Measurements from ENCODE around the gene CHCHD6. TPM values are rescaled to one million over a fixed set of nuclear protein-coding genes. Genes with fewer than 3 reads are reported as not detected.

The CHCHD6 gene
- total RNA-seq, 1 experiment from 2014 or later, result 47.7 TPM

DNA sequence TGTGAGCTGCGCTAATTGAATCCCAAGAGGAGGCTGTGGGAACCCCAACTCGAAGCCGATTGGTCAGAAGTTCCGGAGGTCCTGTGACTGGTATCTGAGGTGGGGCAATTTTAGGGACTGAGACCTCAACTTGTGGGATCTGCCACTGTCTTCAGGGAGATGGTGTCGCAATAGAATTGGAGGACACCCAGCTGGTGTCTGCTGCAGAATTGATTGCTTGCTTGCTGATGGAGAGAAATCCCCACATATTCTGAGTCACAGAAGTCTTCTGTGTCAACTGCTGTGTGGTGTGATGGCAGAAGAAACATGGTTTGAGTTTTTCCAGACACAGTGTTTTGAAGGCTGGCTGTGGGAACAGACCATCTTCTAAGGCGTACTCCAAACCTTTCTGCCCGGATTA lies 179.2 kb downstream of the CHCHD6 start:
- no peak for DNase-seq
- H3K79me2 ChIP-seq (ENCODE audit: low read depth), result no peaks in the 10 kb centered on the region
- no peaks in the 10 kb centered on the region for H3K4me1 ChIP-seq (replicated peaks; ENCODE audit: insufficient read depth)
- no peaks in the 10 kb centered on the region for H4K20me1 ChIP-seq (ENCODE audit: insufficient read depth)
- BruUV-seq (replicated peaks), result no TSS peak
- no peak overlapping the region for H3K4me2 ChIP-seq
- no peaks in the 10 kb centered on the region for H3K9me3 ChIP-seq (ENCODE audit: insufficient read depth, low read depth)
- no peaks in the 10 kb centered on the region for H3K36me3 ChIP-seq (ENCODE audit: low read depth)
- H2AFZ ChIP-seq, result no peak overlapping the region
- no peak for TF ChIP-seq EZH2 (IDR thresholded peaks at IDR 0.05; ENCODE audit: low read depth)
- TF ChIP-seq, protein P1, sequence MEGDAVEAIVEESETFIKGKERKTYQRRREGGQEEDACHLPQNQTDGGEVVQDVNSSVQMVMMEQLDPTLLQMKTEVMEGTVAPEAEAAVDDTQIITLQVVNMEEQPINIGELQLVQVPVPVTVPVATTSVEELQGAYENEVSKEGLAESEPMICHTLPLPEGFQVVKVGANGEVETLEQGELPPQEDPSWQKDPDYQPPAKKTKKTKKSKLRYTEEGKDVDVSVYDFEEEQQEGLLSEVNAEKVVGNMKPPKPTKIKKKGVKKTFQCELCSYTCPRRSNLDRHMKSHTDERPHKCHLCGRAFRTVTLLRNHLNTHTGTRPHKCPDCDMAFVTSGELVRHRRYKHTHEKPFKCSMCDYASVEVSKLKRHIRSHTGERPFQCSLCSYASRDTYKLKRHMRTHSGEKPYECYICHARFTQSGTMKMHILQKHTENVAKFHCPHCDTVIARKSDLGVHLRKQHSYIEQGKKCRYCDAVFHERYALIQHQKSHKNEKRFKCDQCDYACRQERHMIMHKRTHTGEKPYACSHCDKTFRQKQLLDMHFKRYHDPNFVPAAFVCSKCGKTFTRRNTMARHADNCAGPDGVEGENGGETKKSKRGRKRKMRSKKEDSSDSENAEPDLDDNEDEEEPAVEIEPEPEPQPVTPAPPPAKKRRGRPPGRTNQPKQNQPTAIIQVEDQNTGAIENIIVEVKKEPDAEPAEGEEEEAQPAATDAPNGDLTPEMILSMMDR (conservative IDR thresholded peaks at IDR 0.05), result no peak
- intact Hi-C loops (cut with micrococcal nuclease; ENCODE audit: unreplicated experiment), result no loop called here
- H3K27me3 ChIP-seq (ENCODE audit: insufficient read depth, low read depth), result no peaks in the 10 kb centered on the region
- no peaks in the 10 kb centered on the region for H3F3A ChIP-seq (ENCODE audit: insufficient read depth, low read depth)
- H3K9me2 ChIP-seq (ENCODE audit: insufficient read depth), result no peaks in the 10 kb centered on the region
- ChIA-PET CTCF (no interaction called here), POLR2A (ENCODE audit: unreplicated experiment) (no interaction called here)
- H3K27ac ChIP-seq, result no peak overlapping the region
- H3K4me3 ChIP-seq, result no peak overlapping the region

DNA sequence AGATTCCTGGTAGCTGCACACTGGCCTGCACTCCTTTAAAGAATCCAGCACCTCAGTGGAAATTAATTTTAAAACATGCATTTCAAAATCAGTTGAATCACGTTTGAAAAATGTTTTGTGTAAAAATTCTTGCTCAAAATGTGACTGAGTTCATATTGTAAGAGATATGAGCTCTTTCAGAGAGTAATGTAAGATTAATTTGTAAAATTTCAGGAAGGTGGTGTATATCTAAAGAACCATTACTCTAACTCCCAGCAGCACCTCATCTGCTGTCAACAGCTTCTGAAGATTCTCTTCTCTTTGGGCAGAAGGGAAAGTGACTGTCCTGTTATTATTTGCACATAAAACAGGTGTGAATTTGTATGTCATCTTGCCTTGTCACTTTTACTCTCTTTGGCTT lies 181.4 kb downstream of the CHCHD6 start:
- Histone ChIP-seq H3K9me2 (ENCODE audit: insufficient read depth) (no peaks in the 10 kb centered on the region), H3K4me1 (replicated peaks; ENCODE audit: insufficient read depth) (no peaks in the 10 kb centered on the region), H3F3A (ENCODE audit: insufficient read depth, low read depth) (no peaks in the 10 kb centered on the region), H3K4me2 (no peak overlapping the region), H3K36me3 (ENCODE audit: low read depth) (no peaks in the 10 kb centered on the region), H4K20me1 (ENCODE audit: insufficient read depth) (no peaks in the 10 kb centered on the region), H3K27me3 (ENCODE audit: insufficient read depth, low read depth) (no peaks in the 10 kb centered on the region), H2AFZ (no peak overlapping the region), H3K79me2 (ENCODE audit: low read depth) (no peaks in the 10 kb centered on the region), H3K9me3 (ENCODE audit: insufficient read depth, low read depth) (no peaks in the 10 kb centered on the region), H3K27ac (no peak overlapping the region), H3K4me3 (no peak overlapping the region)
- ChIA-PET POLR2A (ENCODE audit: unreplicated experiment) (no interaction called here), CTCF (no interaction called here)
- intact Hi-C loops (cut with micrococcal nuclease; ENCODE audit: unreplicated experiment), result no loop called here
- DNase-seq, result no peak
- no TSS peak for BruUV-seq (replicated peaks)
- no peak for TF ChIP-seq EZH2 (IDR thresholded peaks at IDR 0.05; ENCODE audit: low read depth)
- TF ChIP-seq, protein P1 (conservative IDR thresholded peaks at IDR 0.05), result no peak

DNA sequence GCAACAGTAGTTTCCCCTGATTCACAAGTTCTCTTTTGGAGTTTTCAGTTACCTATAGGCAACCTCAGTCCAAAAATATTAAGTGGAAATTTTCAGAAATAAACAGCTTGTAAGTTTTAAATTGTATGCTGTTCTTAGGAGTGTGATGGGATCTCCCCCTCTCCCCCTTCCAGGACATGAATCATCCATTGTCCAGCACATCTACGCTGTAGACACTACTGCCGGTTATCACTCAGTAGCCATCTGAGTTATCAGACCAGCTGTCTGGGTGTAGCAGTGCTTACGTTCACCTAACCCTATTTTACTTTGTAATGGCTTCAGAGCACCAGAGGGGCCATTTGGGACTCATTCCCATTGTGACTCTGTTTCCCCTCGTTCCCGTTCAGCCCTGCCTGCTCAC lies 182.2 kb downstream of the CHCHD6 start:
- DNase-seq, result no peak
- no TSS peak for BruUV-seq (replicated peaks)
- no peaks in the 10 kb centered on the region for H3K4me1 ChIP-seq (replicated peaks; ENCODE audit: insufficient read depth)
- H3K27me3 ChIP-seq (ENCODE audit: insufficient read depth, low read depth), result no peaks in the 10 kb centered on the region
- ChIA-PET CTCF (no interaction called here), POLR2A (ENCODE audit: unreplicated experiment) (no interaction called here)
- no peak overlapping the region for H3K4me3 ChIP-seq
- H2AFZ ChIP-seq, result no peak overlapping the region
- no peak overlapping the region for H3K27ac ChIP-seq
- no peaks in the 10 kb centered on the region for H3K36me3 ChIP-seq (ENCODE audit: low read depth)
- H4K20me1 ChIP-seq (ENCODE audit: insufficient read depth), result no peaks in the 10 kb centered on the region
- no peaks in the 10 kb centered on the region for H3K9me3 ChIP-seq (ENCODE audit: insufficient read depth, low read depth)
- no peaks in the 10 kb centered on the region for H3K9me2 ChIP-seq (ENCODE audit: insufficient read depth)
- no peaks in the 10 kb centered on the region for H3K79me2 ChIP-seq (ENCODE audit: low read depth)
- no peak overlapping the region for H3K4me2 ChIP-seq
- intact Hi-C loops (cut with micrococcal nuclease; ENCODE audit: unreplicated experiment), result no loop called here
- H3F3A ChIP-seq (ENCODE audit: insufficient read depth, low read depth), result no peaks in the 10 kb centered on the region
- no peak for TF ChIP-seq EZH2 (IDR thresholded peaks at IDR 0.05; ENCODE audit: low read depth)
- TF ChIP-seq, protein P1 (conservative IDR thresholded peaks at IDR 0.05), result no peak

Measured in PC-9 (cell line).